Activated gamma-delta T cell treated with Interleukin-2 at 50 U/mL for 16 hours (primary cell): ENCODE data around the gene RPL19.

Experiments used
- DNase-seq: peaks from one replicate; pipeline ENCODE4 v3.0.0-alpha.2; 2020

Gene RPL19

GRCh38 chr17:39225308-39225958 lies 25.4 kb downstream of the RPL19 start, which contains the start of gene STAC2:
Gene STAC2 (minus strand): TSS chr17:39225945. CDS start chr17:39225502, 443 bp downstream.
- no peak for DNase-seq

GRCh38 chr17:39225959-39226683 lies 26.0 kb downstream of the RPL19 start:
- DNase-seq = peak; percentile 65

GRCh38 chr17:39227364-39227919 lies 27.4 kb downstream of the RPL19 start:
- no peak for DNase-seq

GRCh38 chr17:39229274-39229913 lies 29.3 kb downstream of the RPL19 start:
- DNase-seq = no peak

GRCh38 chr17:39230361-39230760 lies 30.3 kb downstream of the RPL19 start:
- no peak for DNase-seq

- DNase-seq = no peak
Measured at GRCh38 chr17:39231091-39231561, 31.0 kb downstream of the RPL19 start.

GRCh38 chr17:39231591-39232551 lies 31.8 kb downstream of the RPL19 start:
- DNase-seq = peak; percentile 60

- DNase-seq = peak; percentile 25
Measured at GRCh38 chr17:39235555-39236449, 35.7 kb downstream of the RPL19 start.

GRCh38 chr17:39236450-39236927 lies 36.4 kb downstream of the RPL19 start:
- no peak for DNase-seq

- no peak for DNase-seq
Measured at GRCh38 chr17:39236981-39237441, 36.9 kb downstream of the RPL19 start.

GRCh38 chr17:39237586-39237985 lies 37.5 kb downstream of the RPL19 start:
- no peak for DNase-seq

GRCh38 chr17:39238311-39238972 lies 38.4 kb downstream of the RPL19 start:
- DNase-seq = peak; percentile 82

GRCh38 chr17:39239640-39240314 lies 39.7 kb downstream of the RPL19 start:
- peak; percentile 67 for DNase-seq

GRCh38 chr17:39240631-39241030 lies 40.5 kb downstream of the RPL19 start:
- no peak for DNase-seq

GRCh38 chr17:39243155-39243554 lies 43.1 kb downstream of the RPL19 start:
- no peak for DNase-seq

GRCh38 chr17:39244016-39244599 lies 44.0 kb downstream of the RPL19 start:
- no peak for DNase-seq

GRCh38 chr17:39244600-39245570 lies 44.8 kb downstream of the RPL19 start:
- DNase-seq = peak; percentile 90

- no peak for DNase-seq
Measured at GRCh38 chr17:39246274-39246673, 46.2 kb downstream of the RPL19 start.
